Activated effector memory CD4-positive, alpha-beta T cell treated with anti-CD3 and anti-CD28 coated beads, Interleukin-2, amount 50 U/mL, for 16 hours (primary cell): ENCODE measurements around the gene ZNF3.
A peak's percentile ranks its signal among the peaks of the same experiment; 100 is the strongest.

Experiments
- DNase-seq: peaks from one replicate; pipeline ENCODE4 v3.0.0-alpha.2; 2020

ZNF3 gene

DNA sequence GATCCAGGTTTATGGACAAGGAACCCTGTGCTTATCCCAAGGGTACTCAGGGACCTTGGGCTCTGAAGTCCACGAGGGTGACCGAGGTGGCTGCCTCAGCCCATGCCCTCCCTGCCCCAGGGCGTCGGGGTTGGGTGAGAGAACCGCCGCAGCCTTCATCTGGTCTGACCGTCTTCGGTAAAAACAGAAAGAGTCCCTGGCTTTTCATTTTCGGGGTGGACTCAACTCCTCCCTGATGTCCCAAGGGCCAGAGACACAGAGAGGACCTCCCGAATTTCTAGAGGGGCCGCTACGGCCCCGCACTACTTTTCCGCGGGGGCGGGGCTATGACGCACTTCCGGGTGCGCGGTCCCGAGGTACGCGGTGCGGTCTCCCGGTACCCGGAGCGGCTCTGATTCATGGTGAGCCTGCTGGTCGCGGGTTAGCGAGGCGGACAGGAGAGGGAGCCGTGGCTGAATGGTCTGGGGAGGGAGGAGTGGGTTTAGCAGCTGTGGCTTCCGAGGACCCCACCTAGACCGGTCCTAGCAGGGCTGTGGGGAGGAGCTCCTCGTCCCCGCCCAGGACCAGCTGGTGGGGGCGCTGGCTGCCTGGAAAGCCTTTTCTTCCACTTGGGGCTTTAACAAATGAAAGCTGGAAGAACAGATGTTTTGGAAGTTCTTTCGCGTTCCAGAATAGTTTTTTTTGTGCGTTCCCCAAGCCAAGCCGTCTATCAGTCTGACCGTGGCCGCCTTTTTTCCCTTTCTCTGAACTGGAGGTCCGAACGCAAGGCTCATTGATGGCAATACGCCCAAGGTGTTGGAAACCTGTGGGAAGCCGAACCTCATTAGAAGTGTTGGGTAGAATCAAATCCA lies 31.9 kb downstream of the ZNF3 start, which contains the start of gene ZSCAN21:
Gene ZSCAN21, plus strand, starts transcription at position 334 of the 851 bp plus-strand sequence. CDS start 7,233 bp downstream, outside the sequence.
- peak; percentile 94 for DNase-seq

DNA sequence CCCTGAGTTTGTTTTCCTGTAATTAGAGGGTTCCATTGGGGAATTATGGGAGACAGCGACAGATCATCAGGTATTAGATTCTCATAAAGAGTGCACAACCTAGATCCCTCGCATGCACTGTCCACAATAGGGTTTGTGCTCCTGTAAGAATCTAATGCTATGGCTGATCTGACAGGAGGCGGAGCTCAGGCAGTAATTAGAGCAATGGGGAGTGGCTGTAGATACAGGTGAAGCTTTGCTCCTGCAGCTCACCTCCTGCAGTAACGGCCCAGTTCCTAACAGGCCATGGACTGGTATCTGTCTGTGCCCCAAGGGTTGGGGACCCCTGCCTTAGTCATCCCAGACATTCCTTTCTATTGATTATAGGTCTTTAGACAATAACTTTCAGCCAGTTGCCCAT lies 32.8 kb downstream of the ZNF3 start:
- no peak for DNase-seq

DNA sequence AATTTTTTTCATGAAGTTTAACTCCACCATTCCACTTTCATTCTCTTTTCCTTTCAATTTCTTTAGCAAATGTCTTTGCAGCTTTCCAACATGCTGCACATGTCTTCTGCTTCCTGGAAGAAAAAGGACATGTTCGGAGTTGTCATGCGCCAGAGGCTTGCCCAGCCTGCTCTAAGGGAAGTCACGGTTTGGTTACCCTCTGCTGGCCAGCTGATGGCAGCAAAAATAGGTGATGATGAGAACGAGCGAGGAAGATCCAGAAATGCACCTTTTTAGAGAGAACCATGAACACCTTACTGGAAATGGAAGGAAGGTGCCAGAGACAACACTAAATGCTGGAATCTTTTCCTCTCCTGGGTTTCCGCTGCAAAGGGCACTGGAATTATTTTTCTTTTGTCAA lies 36.8 kb downstream of the ZNF3 start:
- DNase-seq: no peak

DNA sequence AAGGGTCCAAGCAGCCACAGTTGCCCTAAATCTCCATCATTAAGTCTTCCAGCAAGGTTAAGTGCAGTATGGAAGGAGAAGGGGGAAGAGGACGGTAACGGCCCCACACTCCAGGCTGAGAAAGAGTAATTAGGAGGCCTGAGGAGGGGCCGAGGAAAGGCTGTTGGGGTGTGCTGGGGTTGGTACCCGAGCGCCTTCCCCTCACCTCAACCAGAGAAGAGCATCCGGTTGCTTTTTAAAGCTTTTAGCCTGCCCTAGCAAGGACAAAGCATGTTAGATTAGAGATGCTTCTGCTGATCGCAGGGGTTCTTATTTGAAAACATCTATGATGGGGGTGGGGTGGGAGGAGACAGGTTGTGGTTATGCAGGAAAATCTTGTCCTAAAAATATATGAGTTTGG lies 40.9 kb downstream of the ZNF3 start:
- no peak for DNase-seq

DNA sequence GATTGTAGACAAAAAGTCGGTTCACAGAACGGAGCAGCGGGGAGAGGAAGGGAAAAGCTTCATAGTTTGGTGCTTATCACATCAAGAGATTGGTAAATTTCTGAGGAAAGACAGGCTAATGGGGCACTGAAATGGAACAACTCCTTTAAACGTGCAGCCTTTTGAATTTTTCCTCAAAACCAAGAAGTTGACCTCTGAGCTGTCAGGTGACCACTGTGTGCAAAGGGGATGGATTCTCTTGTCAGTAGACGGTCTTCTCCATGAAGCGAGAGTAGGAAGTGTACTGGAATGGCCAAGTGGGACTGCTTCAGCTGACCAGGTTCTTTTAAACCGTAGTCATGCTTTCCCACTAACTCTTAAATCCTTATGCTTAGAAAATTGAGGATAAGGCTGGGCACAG lies 43.2 kb downstream of the ZNF3 start:
- DNase-seq: no peak

DNA sequence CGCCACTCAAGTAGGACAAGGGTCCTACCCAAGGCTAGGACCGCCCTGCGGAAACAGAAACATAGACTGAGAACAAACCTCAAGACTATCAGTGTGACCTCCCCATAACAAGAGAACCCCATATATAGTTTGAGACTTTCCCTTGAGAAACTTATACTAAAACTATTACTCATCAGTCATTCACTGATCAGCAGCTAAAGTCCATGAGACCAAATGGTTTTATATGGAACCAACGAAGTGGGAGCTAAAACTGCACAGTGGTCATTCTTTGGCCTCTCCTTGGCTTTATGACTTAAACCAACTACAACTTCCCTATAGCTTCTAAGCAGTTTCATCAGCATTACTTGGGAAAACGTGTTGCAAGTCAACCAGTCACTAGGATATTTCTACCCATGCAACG lies 45.6 kb downstream of the ZNF3 start:
- DNase-seq: no peak

DNA sequence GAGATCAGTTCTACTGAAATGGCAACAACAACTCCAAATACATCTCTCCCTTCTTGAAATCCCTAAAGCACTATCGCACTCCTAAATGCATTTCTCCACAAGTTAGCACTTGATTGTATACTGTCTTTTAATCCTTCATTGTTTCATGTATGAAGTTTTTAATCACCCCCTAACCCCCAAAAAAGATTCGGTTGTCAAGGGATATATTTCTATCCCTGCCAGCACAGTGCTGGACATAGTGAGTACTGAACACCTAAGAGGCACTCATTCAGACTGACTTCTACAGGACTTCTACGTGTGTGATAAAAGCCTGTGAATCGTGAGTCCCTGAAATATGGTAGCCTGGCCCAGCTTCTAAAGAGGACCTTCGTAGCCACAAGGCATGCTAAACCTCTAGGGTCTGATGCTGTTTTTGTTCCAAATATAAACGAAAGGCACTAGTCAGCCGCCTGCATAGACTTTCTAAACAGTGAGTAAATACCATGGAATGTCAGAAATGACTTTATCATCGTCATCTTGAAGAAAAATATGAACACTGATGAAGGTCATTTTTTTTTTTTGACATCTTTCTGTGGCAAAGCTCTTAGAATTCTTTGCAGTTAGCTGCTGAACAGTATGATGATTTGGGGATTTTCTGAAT lies 46.5 kb downstream of the ZNF3 start:
- no peak for DNase-seq

DNA sequence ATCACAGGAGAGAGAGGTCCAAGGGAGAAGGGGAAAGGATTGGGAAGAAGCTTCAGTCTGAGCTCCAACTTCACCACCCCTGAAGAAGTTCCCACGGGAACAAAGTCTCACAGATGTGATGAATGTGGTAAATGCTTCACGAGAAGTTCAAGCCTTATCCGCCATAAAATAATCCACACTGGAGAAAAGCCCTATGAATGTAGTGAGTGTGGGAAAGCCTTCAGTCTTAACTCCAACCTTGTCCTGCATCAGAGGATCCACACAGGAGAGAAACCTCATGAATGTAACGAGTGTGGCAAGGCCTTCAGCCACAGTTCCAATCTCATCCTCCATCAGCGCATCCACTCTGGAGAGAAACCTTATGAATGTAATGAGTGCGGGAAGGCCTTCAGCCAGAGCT lies 48.0 kb downstream of the ZNF3 start:
- no peak for DNase-seq

DNA sequence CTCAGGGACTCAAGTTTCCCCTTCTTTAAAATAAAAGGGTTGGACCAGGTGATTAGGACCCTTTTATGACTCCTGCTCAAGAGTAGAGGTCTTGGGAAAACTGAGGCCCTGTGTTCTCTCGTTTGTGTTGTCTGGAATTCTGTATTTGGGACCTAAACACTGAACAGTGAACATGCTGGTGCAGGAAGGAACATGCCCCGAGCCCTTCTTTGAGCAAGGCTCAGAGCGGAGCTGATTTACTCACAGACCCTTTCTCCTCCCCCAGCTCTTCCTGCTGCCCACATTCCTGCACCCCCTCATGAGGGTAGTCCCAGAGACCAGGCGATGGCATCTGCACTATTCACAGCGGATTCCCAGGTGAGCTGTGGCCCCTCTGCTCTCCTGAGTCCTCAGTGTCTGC lies 51.9 kb downstream of the ZNF3 start:
- DNase-seq: no peak

DNA sequence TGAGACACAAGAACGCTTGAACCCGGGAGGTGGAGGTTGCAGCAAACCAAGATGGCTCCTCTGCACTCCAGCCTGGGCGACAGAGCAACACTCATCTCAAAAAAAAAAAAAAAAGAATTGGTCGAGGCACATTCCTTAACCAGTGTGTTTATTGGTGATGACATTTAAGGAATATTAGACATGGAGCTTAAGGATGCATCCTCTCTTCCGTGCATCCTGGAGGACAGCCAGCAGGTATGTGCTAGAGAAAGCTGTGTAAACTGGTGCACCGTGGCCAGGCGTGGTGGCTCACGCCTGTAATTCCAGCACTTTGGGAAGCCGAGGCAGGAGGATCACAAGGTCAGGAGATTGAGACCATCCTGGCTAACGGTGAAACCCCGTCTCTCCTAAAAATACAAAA lies 54.3 kb downstream of the ZNF3 start:
- no peak for DNase-seq

DNA sequence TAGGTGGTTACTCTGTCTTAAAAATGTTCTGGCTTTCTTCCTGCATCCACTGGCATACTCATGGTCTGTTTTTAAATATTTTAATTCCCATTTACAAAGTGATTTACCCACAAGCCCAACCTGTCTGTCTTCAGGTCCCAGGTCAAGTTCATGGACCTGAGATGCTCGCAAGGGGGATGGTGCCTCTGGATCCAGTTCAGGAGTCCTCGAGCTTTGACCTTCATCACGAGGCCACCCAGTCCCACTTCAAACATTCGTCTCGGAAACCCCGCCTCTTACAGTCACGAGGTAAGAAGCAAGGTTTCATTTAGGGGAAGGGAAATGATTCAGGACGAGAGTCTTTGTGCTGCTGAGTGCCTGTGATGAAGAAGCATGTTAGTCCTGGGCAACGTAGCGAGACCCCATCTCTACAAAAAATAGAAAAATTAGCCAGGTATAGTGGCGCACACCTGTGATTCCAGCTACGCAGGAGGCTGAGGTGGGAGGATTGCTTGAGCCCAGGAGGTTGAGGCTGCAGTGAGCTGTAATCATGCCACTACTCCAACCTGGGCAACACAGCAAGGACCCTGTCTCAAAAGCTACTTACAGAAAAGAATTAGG lies 57.4 kb downstream of the ZNF3 start:
- no peak for DNase-seq

DNA sequence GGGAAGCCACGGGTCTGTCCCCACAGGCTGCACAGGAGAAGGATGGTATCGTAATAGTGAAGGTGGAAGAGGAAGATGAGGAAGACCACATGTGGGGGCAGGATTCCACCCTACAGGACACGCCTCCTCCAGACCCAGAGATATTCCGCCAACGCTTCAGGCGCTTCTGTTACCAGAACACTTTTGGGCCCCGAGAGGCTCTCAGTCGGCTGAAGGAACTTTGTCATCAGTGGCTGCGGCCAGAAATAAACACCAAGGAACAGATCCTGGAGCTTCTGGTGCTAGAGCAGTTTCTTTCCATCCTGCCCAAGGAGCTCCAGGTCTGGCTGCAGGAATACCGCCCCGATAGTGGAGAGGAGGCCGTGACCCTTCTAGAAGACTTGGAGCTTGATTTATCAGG lies 58.0 kb downstream of the ZNF3 start:
- DNase-seq: no peak

DNA sequence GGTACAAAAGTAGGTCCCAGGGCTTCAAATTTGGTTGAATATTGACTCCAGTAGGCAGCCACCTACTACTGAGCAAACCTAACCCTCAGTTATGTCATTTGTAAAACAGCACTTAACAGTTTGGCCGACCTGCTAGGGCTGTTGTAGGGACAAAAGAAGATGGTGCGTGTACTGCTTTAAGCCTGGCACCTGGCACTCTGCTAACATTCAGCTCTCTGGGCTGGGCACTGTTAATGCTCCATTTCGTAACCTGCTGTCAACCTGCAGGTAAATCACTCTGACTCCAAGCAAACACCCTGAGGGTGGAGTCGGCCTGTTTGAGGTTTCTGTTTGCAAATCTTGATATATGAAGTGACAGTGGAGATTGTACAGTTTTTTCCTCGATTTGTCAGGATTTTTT lies 58.9 kb downstream of the ZNF3 start:
- DNase-seq: no peak

DNA sequence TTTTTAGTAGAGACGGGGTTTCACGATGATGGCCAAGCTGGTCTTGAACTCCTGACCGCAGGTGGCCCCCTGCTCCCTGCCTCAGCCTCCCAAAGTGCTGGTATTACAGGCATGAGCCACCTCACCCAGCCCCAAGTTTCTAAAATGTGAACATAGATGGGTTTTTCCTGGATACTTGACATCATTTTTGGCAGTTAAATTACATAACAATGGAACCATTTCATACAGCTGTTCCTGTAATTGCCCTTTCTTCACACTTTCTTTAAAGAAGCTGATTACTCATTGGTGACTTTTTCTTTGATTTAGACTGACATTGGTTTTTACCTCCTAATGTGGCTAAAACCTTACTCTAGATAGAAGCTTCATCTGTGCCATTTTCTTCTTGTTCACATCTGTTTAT lies 60.2 kb downstream of the ZNF3 start:
- DNase-seq: no peak
